Ammon's horn (tissue), 1 donor: Measurements from ENCODE around the gene TRIM3.

Experiments
- DNase-seq: peaks from one replicate; pipeline ENCODE4 v3.0.0-alpha.2; 2016; ENCODE audit warnings: low spot score

Gene TRIM3

DNA sequence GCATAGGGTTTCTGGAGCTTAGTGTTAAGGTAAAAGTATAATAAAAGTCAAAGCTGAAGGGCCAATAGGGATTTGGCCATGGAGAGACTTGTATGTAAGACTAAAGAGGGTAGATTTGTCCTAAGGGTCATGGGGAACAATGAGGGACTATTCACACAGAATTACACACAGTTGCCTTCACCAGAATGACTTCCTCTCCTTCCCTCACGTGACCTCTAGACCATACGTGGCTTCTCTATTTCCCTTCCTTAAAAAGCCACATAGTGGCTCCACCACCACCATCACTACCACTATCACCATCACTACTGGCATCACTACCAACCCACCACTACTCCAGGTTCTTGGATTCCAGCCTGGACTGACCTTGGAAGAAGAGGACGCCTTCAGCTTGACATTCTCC is 35.7 kb downstream of the TRIM3 start:
- no peak for DNase-seq

DNA sequence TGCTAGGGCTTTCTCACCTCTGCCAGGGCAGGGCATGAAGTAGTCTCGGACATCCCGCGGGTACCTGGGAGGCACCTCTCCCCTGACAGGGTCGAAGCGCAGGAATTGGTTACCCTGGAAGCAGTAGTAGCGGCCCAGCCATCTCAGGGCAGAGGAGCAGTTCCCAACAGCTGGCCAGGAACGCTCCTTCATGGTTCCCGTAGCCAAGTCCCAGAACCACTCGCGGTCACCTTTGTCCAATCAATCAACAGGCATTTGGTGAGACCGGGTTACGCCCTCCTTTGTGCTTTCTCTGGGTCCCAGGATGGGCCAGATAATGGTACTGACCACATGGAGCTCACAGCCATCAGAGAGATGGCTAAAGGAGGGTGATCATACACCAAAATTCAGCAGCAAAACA is 36.3 kb downstream of the TRIM3 start:
- DNase-seq = no peak

DNA sequence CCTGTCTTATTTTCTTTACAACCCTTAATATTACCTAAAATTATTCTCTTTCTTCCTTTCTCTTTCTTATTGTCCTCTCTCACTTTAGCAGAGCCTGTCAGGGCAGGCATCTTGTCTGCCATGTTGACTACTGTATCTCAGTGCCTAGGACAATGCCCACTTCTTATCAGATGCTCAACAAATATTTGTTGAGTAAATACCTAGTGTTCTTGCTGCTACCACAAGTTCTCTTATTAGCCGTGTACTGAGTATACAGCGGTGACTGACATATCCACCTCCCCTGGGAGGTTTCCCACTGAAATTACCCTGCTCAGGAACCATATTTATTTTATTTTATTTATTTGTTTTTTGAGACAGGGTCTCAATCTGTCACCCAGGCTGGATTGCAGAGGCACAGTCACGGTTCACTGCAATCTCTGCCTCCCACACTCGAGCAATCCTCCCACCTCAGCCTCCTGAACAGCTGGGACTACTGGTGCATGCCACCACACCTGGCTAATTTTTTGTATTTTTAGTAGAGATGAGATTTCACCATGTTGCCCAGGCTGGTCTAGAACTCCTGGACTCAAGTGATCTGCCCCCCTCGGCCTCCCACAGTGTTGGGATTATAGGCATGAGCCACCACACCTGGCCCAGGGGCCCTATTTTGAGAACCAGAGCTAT is 39.6 kb downstream of the TRIM3 start:
- DNase-seq = no peak

DNA sequence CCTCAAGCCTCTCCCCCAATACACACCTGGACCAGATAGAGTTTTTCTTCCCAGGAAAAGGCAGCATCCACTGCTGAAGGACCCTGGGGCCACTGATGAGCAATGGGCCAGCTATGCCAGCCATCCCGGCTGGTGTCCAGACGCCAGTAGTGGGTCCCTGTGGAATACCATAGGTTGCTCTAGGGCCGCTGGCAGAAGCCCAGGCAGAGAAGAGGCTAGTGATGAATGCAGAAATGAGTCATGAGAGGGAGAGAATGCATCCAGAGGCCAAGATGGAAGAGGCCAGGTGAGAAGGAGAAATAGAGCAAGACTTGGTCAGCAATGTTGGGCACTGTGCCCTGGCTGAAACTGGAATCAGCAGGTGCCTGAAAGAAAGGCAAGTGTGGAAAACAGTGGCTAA is 41.9 kb downstream of the TRIM3 start:
- DNase-seq = no peak

DNA sequence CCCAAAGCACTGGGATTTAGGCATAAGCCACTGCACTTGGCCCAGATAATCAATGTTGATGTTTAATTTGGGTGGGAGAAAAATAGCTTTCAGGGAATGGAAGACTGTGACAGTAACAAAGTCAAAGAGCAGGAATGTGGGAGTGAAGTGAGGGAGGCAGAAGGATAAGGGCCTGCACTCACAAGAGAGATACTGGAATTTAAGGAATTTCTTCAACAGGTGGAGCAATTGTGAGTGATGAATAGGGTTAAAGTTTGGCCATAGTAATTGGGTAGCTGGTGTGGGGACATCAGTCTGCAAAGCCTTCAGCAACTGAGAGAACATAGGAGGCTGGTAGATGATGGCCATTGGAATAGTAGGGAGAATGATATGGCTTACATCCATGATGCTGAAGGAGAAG is 46.2 kb downstream of the TRIM3 start:
- no peak for DNase-seq

DNA sequence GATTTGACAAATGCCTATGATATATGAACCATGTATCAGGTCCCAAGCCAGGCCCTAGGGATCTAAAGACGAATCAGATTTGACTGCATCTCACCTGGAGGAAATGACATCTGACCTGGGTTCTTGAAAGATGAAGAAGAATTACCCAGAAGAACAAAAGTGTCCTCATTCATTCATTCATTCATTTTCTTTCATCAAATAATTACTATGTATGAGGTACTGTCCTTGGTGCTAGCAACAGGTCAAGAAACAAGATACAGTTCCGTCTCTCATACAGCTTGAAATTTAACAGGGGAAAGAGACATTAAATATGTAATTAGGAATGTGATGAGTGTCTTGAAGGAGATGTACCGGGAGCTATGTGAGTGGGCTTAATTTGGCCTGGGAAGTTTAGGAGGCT is 53.1 kb downstream of the TRIM3 start:
- DNase-seq = no peak

DNA sequence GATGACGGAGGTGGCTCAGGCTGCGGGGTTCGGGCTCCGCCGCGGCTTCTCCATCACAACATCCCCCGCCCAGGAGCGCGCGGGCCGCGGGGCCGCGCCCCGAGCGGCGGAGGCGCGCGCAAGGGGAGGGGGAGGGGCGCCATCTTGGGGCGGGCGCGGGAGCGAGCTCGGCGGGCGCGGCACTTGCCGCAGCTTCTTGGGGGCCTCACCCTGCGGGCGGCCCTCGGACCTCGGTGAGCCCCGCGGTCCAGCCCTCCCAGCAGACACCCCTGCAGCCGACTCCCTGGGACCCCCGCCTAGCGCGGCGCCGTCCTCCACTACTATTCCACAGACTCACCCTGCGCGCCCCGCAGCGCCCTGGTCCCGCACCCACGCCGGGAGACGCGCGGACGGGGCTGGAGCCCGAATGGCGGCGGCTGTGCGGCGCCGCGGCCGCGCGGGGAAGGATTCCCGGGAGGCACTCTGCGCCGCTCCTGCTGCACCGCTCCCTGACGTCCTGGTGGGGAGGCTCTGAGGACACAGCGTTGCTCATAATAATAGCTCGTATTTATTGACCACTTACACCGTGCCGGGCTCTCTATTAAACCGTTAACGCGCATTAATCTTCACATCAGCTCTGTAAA is 54.6 kb downstream of the TRIM3 start, which contains the start of gene APBB1:
APBB1 (minus strand) TSS at position 86 of the 623 bp plus-strand sequence. CDS start 7,747 bp downstream, outside the sequence.
- DNase-seq = peak; percentile 77

DNA sequence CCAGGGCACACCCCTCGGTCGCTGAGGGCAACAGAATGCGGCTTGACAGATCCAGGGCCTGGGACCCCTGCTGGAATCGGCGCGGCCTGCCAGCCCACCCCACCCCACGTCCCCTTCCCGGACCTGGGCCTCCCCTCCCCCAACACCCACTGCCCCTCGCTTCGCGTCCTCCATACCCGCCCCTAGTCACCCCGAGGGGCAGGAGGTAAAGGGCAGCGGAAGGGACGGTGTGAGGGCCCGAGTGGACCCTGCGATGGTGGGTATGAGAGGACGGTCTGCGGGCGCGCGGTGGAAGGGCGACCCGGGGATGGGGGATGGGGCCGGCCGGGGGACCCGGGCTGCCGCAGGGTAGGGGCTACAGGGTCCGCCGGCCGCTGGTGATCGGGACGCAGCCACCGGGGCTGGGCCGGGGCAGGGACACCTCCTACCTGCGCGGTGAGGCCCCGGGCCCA is 55.2 kb downstream of the TRIM3 start:
- DNase-seq = no peak

DNA sequence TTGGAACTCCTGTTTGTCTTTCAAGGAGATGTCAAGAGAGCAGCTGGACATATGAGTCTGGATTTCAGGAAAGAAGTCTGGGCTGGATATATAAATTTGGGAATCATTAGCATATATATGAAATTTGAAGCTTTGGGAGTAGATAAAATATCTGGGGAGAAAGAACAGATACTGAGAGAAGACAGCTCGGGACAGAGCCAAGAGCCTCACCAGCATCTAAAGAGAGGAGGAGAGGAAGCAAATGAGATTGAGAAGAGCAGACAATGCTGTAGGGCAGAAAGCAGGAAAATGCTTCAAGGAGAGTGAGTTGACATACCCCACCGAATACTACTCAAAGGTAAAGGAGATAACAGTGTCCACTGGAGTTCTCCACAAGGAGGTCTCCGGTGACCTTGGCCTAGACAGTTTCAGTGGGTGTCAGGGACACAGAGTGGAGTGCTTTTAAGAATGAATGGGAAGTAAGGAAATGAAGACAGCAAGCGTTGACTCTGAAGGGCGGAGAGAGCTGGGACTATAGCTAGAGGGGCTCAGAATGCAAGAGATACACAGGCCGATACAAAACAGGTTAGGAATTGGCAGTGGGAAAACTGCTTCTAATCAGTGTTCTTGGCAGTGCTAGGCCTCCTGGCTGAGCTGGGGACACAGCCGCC is 55.7 kb downstream of the TRIM3 start:
- no peak for DNase-seq

DNA sequence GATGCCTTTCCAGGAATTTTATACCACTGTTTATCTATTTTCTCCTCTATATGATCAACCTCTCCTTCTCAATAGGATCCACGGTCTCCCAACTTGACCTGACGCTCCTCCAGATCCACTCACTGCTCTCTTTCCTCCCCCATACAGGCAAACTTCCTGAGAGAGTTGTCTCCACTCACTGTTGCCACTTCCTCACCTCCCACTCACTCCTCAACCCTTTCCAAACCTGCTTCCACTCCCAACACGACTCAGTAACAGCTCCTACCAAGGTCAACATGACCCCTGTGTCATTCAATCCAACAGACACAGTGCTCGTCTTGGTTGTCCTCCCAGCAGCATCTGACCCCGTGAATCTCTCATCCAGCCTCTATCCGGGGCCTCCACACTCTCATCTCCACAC is 57.9 kb downstream of the TRIM3 start:
- DNase-seq = no peak

DNA sequence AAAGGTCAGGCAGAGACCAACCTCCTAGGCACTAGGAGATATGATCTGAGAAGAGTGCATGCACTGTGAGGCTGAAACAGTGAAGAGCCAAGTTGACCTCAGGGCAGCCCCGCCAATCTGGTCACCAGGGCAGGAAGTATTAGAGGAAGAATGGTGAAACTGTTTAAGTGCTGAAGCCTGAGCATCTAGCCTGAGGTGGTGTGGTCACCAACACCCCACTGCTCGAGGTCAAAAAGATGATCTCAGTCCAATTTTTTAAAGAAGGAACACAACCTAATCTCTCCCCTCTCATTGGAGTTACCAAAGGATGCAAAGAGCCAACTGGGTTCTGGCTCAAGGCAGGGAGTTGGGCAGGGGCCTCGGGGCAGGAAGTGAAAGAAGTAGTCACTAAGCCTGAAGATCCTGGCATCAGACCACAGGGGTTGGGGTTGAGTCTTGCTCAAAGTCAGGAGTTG is 58.8 kb downstream of the TRIM3 start:
- DNase-seq = no peak

DNA sequence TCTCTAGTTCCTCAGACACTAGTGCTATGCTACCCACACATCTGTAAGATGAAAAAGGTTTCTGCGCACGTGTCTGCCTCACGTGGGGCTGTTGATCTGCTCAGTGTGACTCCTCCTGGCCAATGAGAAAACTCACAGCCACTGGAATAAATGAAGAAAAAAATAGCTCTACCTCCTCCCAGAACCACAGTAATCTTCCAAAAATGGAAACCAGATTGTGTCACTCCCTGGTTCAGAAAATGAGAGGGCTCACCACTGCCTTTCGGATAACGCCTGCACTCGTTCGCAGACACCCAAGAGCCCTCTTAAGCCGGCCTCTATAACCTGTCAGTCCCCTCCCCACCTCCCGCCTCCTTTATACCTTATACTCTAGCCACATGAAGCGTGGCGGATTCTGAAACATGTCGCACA is 59.9 kb downstream of the TRIM3 start:
- DNase-seq = no peak

DNA sequence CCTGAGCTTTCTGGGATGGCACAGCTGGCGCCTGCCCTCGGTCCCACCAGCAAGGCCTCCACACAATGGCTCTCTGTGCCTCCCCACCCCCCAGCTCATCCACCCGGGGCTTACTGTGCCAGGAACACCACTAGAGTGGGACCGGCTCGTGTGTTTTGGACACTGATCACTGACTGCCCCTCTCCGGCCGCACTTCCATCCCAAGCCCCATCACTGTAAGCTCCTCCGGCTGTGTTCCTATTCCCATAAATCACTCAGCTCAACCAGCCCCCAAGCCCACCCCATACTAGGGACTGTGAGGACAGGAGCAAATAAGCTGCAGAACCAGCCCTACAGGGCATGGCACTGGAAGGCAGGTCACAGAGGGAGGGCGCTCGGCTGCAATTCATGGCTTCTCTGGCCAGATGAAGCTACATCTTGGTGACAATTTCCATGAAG is 62.1 kb downstream of the TRIM3 start:
- DNase-seq = peak; percentile 93

DNA sequence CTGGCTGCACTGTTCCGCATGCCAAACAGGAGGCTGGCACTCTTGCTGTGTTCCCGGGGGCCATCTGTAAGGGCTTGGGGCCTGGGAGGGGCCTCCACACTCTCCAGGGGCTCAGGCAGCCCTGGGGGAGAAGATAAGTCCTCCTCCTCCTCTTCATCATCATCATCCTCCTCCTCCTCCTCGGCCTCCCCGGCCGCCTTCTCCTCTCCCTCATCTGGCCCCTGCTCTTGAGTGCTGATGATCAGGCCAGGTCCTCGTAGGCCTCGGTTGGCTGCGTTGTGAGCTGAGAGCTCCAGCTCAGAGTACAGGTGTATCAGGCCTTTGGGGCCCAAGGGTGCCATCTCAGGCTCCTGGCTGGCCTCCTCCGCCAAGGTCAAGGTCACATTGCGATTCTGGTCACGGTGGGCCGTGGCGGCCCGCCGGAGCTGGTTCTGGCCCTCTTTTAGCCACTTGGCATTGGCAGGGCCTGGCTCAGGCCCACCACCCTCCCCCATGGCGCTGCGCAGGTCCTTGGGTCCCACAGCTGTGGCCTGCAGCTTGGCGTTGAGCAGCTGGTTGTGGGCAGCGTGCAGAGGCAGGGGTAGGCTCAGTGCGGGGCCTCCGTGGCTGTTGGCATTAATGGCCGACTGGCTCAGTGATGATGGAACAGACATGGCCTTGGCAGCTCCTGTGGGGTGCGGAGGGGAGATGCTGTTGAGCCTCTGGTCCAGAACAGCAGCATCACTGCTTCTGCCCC is 62.9 kb downstream of the TRIM3 start:
- peak; percentile 78 for DNase-seq

DNA sequence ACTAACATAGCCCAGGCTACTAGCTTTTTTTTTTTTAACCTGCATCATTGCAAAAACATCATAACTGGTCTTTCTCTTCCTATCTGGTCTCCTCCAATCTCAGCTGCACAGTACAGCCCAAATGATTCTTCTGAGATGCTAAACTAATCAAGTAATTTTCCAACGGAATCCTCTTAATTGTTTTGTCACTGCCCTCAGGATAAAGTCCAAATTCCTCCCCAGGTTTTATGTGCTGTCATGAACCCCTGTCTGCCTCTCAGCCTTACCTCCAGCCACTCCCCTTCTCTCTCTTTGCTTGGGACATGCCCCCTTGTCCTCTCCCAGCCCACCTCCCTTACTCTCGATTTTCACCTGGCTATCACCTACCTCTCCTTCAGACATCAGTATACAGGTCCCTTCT is 67.4 kb downstream of the TRIM3 start:
- no peak for DNase-seq

DNA sequence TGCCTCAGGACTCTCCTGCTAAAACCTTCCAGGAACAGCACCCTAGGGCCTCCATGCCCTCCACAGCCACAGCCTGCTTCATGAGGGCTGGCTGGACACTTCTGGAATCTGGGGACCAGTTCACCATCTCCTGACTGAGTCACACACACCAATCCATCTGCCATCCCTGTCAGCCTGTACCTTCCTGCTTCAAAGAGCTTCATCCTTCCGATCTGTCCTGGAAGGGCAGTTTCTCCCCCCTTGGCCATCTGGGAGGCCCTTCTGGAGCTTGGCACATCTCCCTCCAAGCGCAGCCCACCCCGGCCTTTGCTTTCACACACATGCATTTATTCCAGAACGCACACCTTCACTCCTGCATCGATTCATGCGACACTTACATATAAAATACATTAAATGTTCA is 67.9 kb downstream of the TRIM3 start:
- DNase-seq = no peak

DNA sequence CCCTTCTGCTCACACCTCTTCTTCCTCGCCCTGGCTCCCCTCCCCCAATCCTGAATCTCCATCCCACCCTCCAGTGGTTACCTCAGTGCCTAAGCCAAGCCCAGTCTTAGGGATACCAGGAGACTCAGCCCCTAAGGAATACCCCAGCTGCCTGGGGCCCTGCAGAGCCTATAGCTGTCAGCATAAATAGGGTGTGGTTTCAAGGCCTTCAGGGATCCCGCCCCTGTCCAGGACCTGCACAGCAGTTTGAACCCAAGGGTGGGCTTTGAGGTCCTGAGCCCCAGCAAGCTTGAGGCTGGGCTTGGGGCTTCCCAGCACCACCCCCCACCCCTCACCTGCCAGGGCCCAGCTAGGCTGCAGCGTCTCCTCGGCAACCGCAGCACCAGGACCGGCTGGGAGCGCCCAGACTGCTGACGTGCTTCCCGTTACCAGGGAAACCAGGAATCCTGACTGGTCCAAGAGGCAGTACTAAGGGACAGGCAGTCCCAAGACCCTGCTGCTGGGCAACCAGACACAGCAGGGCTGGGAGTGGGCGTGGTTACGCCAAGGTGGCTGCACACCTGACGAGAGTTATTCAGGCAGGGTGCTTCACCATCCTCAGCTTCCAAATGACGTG is 68.6 kb downstream of the TRIM3 start:
- peak; percentile 83 for DNase-seq

DNA sequence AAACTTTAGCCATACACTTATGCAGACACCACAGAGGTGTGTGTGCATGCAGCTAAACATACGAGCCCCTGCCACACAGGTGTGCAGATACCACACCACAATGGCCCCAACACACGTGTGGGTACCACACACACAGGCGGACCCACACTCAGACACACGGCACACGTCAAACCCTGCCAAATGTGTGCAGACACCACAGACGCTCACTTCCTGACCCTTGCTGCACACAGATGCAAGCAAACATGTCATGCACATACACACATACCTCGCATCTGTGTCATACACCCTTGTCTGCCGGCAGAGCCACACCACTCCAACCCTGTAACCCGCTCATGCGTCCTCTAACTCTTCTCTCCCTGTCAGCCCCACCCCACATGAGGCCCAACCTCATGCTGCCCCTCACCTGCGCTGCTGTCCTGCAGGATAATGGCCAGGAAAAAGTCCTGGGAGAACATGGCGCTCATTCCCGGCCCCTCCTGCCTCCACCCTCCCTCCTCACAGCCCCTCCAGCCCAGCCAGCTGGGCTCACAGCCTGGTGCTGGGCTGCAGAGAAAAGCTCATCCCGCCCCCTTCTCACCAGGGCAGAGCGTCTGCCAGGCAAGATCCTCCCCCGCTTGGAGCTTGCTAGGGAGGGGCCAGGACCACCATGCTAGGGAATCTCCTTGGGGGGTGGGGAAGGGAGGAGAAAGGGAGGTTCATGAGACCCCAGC is 69.2 kb downstream of the TRIM3 start:
- peak; percentile 80 for DNase-seq

DNA sequence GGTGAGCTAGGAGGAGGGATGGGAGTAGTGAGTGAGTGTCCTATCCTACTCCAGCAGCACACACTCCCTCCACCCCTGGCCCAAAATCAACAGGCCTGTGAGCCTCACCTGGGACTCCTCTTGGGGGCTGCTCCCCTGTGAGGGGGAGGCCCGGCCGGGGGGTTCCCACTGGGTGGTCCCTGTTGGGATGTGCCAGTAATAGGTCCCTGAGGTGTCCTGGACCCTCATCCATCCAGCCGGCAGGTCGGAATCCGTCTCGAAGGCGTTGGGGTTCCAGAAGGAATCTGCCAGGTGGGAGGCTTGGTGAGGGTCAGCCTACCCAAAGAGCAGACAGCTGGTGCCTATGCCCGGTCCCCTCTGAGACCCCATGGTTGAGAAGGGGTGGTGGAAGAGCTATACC is 70.2 kb downstream of the TRIM3 start:
- no peak for DNase-seq

DNA sequence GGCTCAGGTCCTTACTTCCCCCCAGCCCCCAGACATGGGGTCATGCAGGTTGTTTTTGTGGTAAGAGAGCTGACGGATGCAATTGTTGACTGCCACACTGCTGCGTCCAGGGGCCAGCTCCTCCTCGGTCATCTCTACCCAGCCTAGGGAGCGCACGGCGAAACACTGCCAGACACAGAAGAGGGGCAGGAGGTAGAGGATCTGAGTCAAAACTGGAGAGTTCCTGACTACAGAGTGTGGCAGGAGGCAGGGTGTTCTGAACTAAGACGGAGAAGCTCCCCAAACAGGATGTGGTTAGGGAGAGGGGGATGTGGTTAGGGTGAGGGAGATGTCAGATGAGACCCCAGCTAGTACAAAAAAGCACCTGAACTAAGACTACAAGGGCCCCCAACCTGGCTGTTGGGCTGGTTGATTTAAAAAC is 71.2 kb downstream of the TRIM3 start:
- no peak for DNase-seq

DNA sequence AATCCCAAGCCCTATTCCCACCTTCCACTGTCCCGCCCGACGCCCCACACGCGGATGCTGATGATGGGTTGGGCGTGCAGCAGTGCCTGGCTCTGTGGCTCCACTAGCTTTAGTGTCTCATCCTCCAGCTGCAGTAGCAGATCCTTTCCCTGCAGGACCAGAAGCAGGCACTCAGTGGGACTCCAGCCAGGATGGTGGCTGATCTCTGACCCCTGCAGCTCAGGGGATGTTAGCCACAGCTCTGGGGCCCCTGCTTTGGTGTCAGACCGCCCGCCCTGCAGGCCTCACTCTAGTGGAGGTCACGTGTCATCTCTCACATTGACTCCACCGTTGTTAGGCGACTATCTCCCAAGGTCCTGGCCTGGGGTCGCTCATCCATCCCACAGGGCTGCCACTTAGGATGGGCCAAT is 71.7 kb downstream of the TRIM3 start:
- no peak for DNase-seq
